ENCODE data around the gene AVL9. TPM values are rescaled to one million over a fixed set of nuclear protein-coding genes. Genes with fewer than 3 reads are reported as not detected.

AVL9 gene
- total and polyA plus RNA-seq, 2 of the 13 experiments (the other 11 are each of a cell fraction or from before 2014, with no cell fraction given) = 29.9 to 48.0 TPM

- CTCF ChIA-PET (ENCODE audit: low intra/inter-chr PET ratio, low total read pairs) = no interaction called here
- Histone ChIP-seq H3K9ac (ENCODE audit: insufficient read depth, low read depth, low read length) (peak overlapping the region; percentile 97), H3K4me3 (replicated peaks in 1 of 3; ENCODE audit: insufficient read depth in 1 of 3, low read depth in 2 of 3, low read length in 3 of 3) (peak overlapping the region; percentile 89 to 94 (median 90)), H3K36me3 (replicated peaks in 1 of 2; ENCODE audit: control insufficient read depth in 1 of 2, insufficient read depth in 2 of 2, low read length in 2 of 2) (no peaks in the 10 kb centered on the region; a peak in 1 of 5 replicates), H4K20me1 (ENCODE audit: insufficient read depth, low read length) (peaks cover 13% of the 10 kb centered on the region), H3K79me2 (ENCODE audit: insufficient read depth, low read length) (peaks cover 54% of the 10 kb centered on the region), H3K27ac (ENCODE audit: extremely low read length, insufficient read depth, low read length) (peak overlapping the region; percentile 100), H3K9me3 (ENCODE audit: low read length) (no peaks in the 10 kb centered on the region), H2AFZ (ENCODE audit: low read length) (no peak overlapping the region), H3K27me3 (ENCODE audit: control insufficient read depth in 1 of 2, insufficient read depth in 2 of 2, low read length in 2 of 2) (no peaks in the 10 kb centered on the region), H3K4me2 (ENCODE audit: low read depth, low read length) (peak overlapping the region; percentile 87), H3K4me1 (ENCODE audit: insufficient read depth, low read length) (peaks cover 43% of the 10 kb centered on the region)
- ATAC-seq = peak; percentile 37
- DNase-seq (ENCODE audit: low spot score) = no peak
- TSS peak; percentile 79 for BruUV-seq (replicated peaks)
- in situ Hi-C loops (cut with HindIII; ENCODE audit: extremely low pct_ligation_motif_present, low pct_unique_long_range_greater_than_20kb) (no loop called here), intact Hi-C loops (cut with micrococcal nuclease; ENCODE audit: unreplicated experiment) (loop anchor here (10.0 kb wide), 1 partner anchor 719 kb away; no protein-coding TSS in a partner anchor)
- POLR2A ChIA-PET = interaction anchor here (0.6 to 2.9 kb wide), 21 partner anchors 8 to 566 kb away, joined by 3 to 31 read pairs (median 5); partner anchors contain the start of genes FKBP9 and NT5C3A
- FAIRE-seq = no peak
- 1% methylated on average over 10 of the region's 10 CpGs for WGBS (ENCODE audit: low lambda C conversion rate)
- no peak for TF ChIP-seq ZNF484 (CRISPR knock-in tag; IDR thresholded peaks at IDR 0.05; ENCODE audit: borderline replicate concordance, low read depth)
- 0 out of 2 replicates have a peak, but pooled peaks have one; percentile 42 for TF ChIP-seq ZFP82 (CRISPR knock-in tag; IDR thresholded peaks at IDR 0.05; ENCODE audit: borderline replicate concordance)
- TF ChIP-seq KDM5A (IDR thresholded peaks at IDR 0.05; ENCODE audit: borderline replicate concordance, low read length) = peak; percentile 38; the same call in 1 of the 2 replicates
- no peak for TF ChIP-seq HNF1B (CRISPR knock-in tag; IDR thresholded peaks at IDR 0.05)
- 0 out of 2 replicates have a peak, but pooled peaks have one; percentile 18 for TF ChIP-seq ZNF546 (CRISPR knock-in tag; conservative IDR thresholded peaks at IDR 0.05)
- peak; percentile 82 for TF ChIP-seq ATF7 (IDR thresholded peaks at IDR 0.05)
- no peak for TF ChIP-seq ATF7 (CRISPR knock-in tag; IDR thresholded peaks at IDR 0.05)
- 0 out of 2 replicates have a peak, but pooled peaks have one; percentile 25 for TF ChIP-seq CREB1 (IDR thresholded peaks at IDR 0.05)
- no peak for TF ChIP-seq CREB1 (CRISPR knock-in tag; IDR thresholded peaks at IDR 0.05)
- TF ChIP-seq YEATS4 (CRISPR knock-in tag; IDR thresholded peaks at IDR 0.05; ENCODE audit: borderline replicate concordance) = peak; percentile 7; the same call in 1 of the 2 replicates
- TF ChIP-seq ZNF142 (CRISPR knock-in tag; IDR thresholded peaks at IDR 0.05) = 0 out of 2 replicates have a peak, but pooled peaks have one; percentile 13
- 0 out of 2 replicates have a peak, but pooled peaks have one; percentile 5 for TF ChIP-seq SATB2 (CRISPR knock-in tag; IDR thresholded peaks at IDR 0.05)
- TF ChIP-seq ZNF3 (CRISPR knock-in tag; IDR thresholded peaks at IDR 0.05) = peak; percentile 95
- TF ChIP-seq ARID3A (IDR thresholded peaks at IDR 0.05; ENCODE audit: low read depth, low read length) = 0 out of 2 replicates have a peak, but pooled peaks have one; percentile 19
Measured at GRCh38 chr7:32496052-32496813, 944 bp downstream of the AVL9 start.

Measured in HepG2 (cell line).